BJ (cell line): ENCODE data around the gene FFAR3. TPM values are rescaled to one million over a fixed set of nuclear protein-coding genes. Genes with fewer than 3 reads are reported as not detected.

Experiments used
- CTCF ChIA-PET: fragments of 350-600 bp; formaldehyde crosslinking; extraction: SDS; loops from one replicate; lab custom pipeline; 2021; ENCODE audit warnings: antibody characterized with exemption, inconsistent platforms; lab: Yijun Ruan, JAX
- POLR2A ChIA-PET: fragments of 300-600 bp; sonication (Branson Sonifier 250); formaldehyde crosslinking; extraction: SDS; loops from one replicate; lab custom pipeline; 2021; ENCODE audit warnings: antibody characterized with exemption; lab: Charles Lee
- DNase-seq: peaks from one replicate; pipeline ENCODE4 v3.0.0-alpha.2; 2011; ENCODE audit warnings: low read depth
- H3K27me3 ChIP-seq: 2 replicates; pipeline ENCODE4 v1.6.0; 2011; ENCODE audit warnings: low read length; ENCODE audit not compliant: control insufficient read depth, insufficient read depth
- H3K36me3 ChIP-seq: 2 replicates; pipeline ENCODE4 v1.5.1; 2011; ENCODE audit warnings: low read length; ENCODE audit not compliant: control insufficient read depth, insufficient read depth
- H3K4me3 ChIP-seq: 2 replicates; pipeline ENCODE4 v1.5.1; 2011; ENCODE audit warnings: low read depth, mild to moderate bottlenecking, control low read depth, low read length
- polyA plus RNA-seq: library from polyadenylated mRNA; depleted of rRNA; stranded (reverse); fragments of >200 nt; gene quantifications from 2 replicates; pipeline ENCODE4 v1.2.3, GENCODE V29; 2011; rRNA removed
- TF ChIP-seq, protein P1 (sequence below): IDR thresholded peaks from 2 replicates; pipeline ENCODE4 v1.5.1; 2011; ENCODE audit warnings: low read depth, mild to moderate bottlenecking, control low read depth, inconsistent platforms, low read length, moderate library complexity; ENCODE audit not compliant: insufficient read depth

FFAR3 gene
- polyA plus RNA-seq, 1 experiment, result not detected

DNA sequence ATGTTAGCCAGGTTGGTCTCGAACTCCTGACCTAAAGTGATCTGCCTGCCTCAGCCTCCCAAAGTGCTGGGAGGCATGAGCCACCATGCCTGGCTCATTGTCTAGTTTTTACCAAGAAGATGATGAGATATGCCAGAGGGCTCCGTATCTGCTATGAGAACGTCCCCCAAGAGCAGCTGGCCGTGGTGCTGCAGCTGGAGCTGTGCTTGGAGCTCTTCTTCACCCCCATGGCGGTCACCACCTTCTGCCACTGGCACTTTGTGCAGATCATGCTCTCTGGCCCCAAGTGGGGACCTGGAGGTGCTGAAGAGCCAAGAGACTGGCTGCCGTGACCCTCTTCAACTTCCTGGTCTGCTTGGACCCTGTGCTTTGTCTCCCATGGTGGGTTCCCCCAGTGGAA, 49.4 kb downstream of the FFAR3 start:
- CTCF ChIA-PET, result interaction anchor here (0.6 kb wide), 1 partner anchor 342 kb away, joined by 3 read pairs; no protein-coding TSS in a partner anchor
- H3K4me3 ChIP-seq, result no peak overlapping the region
- no peaks in the 10 kb centered on the region for H3K27me3 ChIP-seq
- DNase-seq, result no peak
- POLR2A ChIA-PET, result no interaction called here
- H3K36me3 ChIP-seq, result no peaks in the 10 kb centered on the region
- TF ChIP-seq, protein P1, sequence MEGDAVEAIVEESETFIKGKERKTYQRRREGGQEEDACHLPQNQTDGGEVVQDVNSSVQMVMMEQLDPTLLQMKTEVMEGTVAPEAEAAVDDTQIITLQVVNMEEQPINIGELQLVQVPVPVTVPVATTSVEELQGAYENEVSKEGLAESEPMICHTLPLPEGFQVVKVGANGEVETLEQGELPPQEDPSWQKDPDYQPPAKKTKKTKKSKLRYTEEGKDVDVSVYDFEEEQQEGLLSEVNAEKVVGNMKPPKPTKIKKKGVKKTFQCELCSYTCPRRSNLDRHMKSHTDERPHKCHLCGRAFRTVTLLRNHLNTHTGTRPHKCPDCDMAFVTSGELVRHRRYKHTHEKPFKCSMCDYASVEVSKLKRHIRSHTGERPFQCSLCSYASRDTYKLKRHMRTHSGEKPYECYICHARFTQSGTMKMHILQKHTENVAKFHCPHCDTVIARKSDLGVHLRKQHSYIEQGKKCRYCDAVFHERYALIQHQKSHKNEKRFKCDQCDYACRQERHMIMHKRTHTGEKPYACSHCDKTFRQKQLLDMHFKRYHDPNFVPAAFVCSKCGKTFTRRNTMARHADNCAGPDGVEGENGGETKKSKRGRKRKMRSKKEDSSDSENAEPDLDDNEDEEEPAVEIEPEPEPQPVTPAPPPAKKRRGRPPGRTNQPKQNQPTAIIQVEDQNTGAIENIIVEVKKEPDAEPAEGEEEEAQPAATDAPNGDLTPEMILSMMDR, result no peak

DNA sequence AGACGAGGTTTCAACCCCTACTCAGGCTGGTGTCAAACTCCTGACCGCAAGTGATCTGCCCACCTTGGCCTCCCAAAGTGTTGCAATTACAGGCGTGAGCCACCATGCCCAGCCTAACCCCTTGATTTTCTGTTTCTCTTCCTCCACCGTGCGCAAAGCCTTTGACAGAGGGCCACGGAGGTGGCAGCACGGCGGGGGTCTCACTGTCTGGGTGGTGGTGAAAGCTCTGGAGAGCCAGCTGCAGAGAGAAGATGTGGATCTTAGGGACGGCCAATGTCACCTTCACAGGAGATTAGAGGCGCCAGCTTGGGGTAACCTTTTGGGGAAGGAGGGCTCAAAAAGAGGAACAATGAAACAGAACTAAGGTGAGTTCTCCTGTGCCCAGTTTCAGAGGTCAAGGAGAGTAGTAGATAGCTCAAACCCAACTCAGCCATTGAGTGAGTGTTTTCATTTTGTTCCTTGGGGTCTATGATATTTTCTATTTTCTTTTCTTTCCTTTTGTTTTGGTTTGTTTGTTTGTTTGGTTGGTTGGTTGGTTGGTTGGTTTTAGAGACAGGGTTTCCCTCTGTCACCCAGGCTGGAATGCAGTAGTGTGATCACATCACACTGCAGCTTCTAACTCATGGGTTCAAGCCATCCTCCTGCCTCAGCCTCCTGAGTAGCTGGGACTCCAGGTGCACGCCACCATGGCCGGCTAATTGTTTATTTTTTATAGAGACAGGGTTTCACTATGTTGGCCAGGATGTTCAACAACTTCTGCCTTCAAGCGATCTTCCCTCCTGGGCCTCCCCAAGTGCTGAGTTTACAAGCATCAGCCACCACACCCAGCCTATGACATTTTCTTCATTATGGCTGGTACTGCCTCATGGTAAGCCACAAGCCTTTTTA, 50.3 kb downstream of the FFAR3 start:
- Histone ChIP-seq H3K27me3 (no peaks in the 10 kb centered on the region), H3K36me3 (no peaks in the 10 kb centered on the region), H3K4me3 (no peak overlapping the region)
- ChIA-PET POLR2A (no interaction called here), CTCF (interaction anchor here (0.6 kb wide), 1 partner anchor 343 kb away, joined by 3 read pairs; no protein-coding TSS in a partner anchor)
- DNase-seq, result no peak
- TF ChIP-seq, protein P1, result no peak

DNA sequence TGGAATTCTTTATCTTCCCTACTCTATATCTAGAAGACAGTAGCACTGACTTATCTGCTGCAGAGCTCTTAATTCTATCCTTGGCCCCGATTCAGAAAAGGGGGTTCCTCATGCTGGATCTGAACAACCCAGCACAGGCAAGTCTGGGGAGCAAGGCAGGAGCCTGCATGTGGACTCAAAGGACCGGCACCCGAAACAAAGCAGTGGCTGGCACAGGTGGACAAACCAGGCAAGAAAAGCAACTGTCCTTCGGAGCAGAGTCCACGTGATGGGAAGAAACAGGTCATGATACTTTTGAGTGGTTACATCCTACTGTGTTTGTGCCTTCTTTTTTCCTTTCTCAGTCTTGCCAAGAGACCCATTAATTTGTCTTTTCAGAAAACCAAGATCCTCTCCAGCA, 50.9 kb downstream of the FFAR3 start:
- no peak for DNase-seq
- H3K27me3 ChIP-seq, result no peaks in the 10 kb centered on the region
- TF ChIP-seq, protein P1, result no peak
- ChIA-PET CTCF (no interaction called here), POLR2A (no interaction called here)
- no peaks in the 10 kb centered on the region for H3K36me3 ChIP-seq
- no peak overlapping the region for H3K4me3 ChIP-seq

Other genes with a start within 250 kb of the FFAR3 start
- gene FXYD3, start 242.6 kb upstream of the FFAR3 start, polyA plus RNA-seq, result not detected in 2 replicates
- gene LGI4, start 223.4 kb upstream of the FFAR3 start, polyA plus RNA-seq, result 0.17 and 0.25 TPM in 2 replicates
- gene FXYD1, start 219.6 kb upstream of the FFAR3 start, polyA plus RNA-seq, result 3.8 and 4.0 TPM in 2 replicates
- gene FXYD7, start 215.2 kb upstream of the FFAR3 start, polyA plus RNA-seq, result 0.10 TPM in 1 of 2 replicates, not detected in the other
- 248 and 332 TPM in 2 replicates for gene FXYD5, start 203.7 kb upstream of the FFAR3 start, polyA plus RNA-seq
- gene FAM187B, start 129.7 kb upstream of the FFAR3 start, polyA plus RNA-seq, result not detected in 2 replicates
- gene LSR, start 109.5 kb upstream of the FFAR3 start, polyA plus RNA-seq, result 0.42 and 0.53 TPM in 2 replicates
- 80.3 and 80.9 TPM in 2 replicates for gene USF2, start 89.5 kb upstream of the FFAR3 start, polyA plus RNA-seq
- not detected in 2 replicates for gene HAMP, start 75.9 kb upstream of the FFAR3 start, polyA plus RNA-seq
- not detected in 2 replicates for gene MAG, start 66.3 kb upstream of the FFAR3 start, polyA plus RNA-seq
- not detected in 2 replicates for gene CD22, start 29.3 kb upstream of the FFAR3 start, polyA plus RNA-seq
- not detected in 2 replicates for gene FFAR1, start 10.6 kb upstream of the FFAR3 start, polyA plus RNA-seq
- not detected in 2 replicates for gene GPR42, start 12.6 kb downstream of the FFAR3 start, polyA plus RNA-seq
- not detected in 2 replicates for gene FFAR2, start 89.8 kb downstream of the FFAR3 start, polyA plus RNA-seq
- not detected in 2 replicates for gene KRTDAP, start 132.0 kb downstream of the FFAR3 start, polyA plus RNA-seq
- 1.0 and 1.5 TPM in 2 replicates for gene DMKN, start 155.2 kb downstream of the FFAR3 start, polyA plus RNA-seq
- gene SBSN, start 169.9 kb downstream of the FFAR3 start, polyA plus RNA-seq, result 0.70 and 1.6 TPM in 2 replicates
- gene GAPDHS, start 175.0 kb downstream of the FFAR3 start, polyA plus RNA-seq, result not detected in 2 replicates
- 167 and 200 TPM in 2 replicates for gene TMEM147, start 187.2 kb downstream of the FFAR3 start, polyA plus RNA-seq
- not detected in 2 replicates for gene ATP4A, start 205.2 kb downstream of the FFAR3 start, polyA plus RNA-seq
- not detected in 2 replicates for gene PMIS2, start 227.7 kb downstream of the FFAR3 start, polyA plus RNA-seq